ENCODE measurements around the gene CLTCL1.

- no peak for TF ChIP-seq EZH2phosphoT487 (IDR thresholded peaks at IDR 0.05; ENCODE audit: insufficient read depth, low read depth)
- TF ChIP-seq EZH2 (IDR thresholded peaks at IDR 0.05; ENCODE audit: insufficient read depth, poor library complexity, severe bottlenecking), result no peak
Observed at GRCh38 chr22:19225560-19225959, 66.0 kb downstream of the CLTCL1 start.
